Subcutaneous adipose tissue (tissue), 4 donors: Measurements from ENCODE around the gene TSSK3. TPM values are rescaled to one million over a fixed set of nuclear protein-coding genes. Genes with fewer than 3 reads are reported as not detected.

Experiments used
- CTCF ChIP-seq: fragments of 450-650 bp; IDR thresholded peaks from one replicate; pipeline ENCODE4 v1.5.1; 2016; ENCODE audit warnings: low read depth, mild to moderate bottlenecking, control low read depth, antibody characterized with exemption, moderate library complexity
- total RNA-seq, 4 donors: library from RNA; depleted of rRNA; stranded (reverse); fragments of >200 nt; gene quantifications; one replicate each; pipeline ENCODE4 v1.1.0, GENCODE V29; 2016

Gene TSSK3
- total RNA-seq, 4 donors from 2014 or later, result 0.51 to 2.9 (median 1.1) TPM; not detected in 1

GRCh38 chr1:32335535-32335789, 26.9 kb upstream of the TSSK3 start:
- TF ChIP-seq CTCF, result no peak

DNA sequence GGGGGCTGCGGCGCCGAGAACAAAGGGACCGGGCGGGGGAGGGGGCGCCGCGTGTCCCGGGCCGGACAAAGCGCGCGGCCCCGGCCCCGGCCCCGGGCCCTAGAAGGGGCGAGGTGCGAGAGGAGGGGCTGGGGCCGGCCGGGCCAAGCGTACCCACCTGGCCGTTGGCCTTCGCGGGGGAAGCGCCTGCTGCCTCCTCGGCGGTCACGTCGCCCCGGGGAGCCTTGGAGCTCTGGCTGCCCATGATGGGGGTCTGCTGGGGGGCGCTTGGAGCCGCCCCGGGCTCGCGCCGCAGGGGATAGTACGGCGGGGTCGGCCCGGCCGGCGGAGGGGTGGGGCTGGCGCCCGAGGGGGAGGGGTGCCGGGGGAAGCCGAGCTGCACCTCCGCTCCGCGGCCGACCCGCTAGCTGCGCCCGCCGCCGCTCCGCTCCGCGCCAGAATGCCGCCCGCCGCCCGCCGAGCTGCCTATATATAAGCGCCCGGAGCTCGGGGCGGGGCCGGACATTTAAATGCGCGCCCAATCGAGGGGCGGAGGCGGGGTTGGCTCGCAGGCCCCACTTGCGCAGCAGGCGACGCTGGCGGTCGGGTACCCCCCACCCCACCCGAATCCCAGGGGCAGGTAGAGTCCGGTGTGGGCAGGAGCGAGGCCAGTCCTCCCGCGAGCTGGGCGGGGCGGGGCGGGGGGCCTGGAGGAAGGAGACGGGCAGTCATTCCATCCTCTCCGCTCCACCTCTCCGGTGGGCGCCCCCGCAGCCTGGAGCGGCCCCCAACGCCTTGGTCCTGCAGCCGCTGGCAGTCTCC, 26.3 kb upstream of the TSSK3 start, which contains the start of gene MARCKSL1:
TSS of gene MARCKSL1 (minus strand) at position 444 of the 801 bp plus-strand sequence. CDS start at position 244, 200 bp downstream.
- no peak for TF ChIP-seq CTCF

GRCh38 chr1:32336591-32336932, 25.8 kb upstream of the TSSK3 start:
- no peak for TF ChIP-seq CTCF

- TF ChIP-seq CTCF, result no peak
These were observed 25.2 kb upstream of the TSSK3 start for GRCh38 chr1:32336963-32337675.

GRCh38 chr1:32337855-32338636, 24.3 kb upstream of the TSSK3 start:
- no peak for TF ChIP-seq CTCF

DNA sequence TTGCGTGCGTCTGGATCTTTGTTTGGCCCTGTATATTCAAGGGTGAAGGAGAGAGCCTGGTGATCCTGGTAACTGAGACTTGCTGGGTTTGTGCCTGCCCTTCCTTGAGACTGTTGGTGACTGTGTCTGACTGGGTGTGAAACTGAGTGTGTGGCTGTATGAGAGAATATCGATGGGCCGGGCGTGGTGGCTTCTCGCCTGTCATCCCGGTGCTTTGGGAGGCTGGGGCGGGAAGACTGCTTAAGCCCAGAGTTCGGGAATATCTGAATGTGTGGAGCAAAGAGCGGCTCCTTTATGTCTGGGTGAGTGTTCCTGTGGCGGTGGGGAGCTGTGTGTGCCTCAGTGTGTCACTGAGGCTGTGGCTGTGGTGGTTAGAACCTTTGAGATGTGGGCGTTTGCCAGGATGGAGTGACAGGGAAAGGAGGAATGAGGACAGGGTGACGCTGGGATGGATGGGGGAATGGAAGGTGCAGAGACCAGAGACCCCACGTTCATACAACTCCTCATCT, 23.6 kb upstream of the TSSK3 start:
- TF ChIP-seq CTCF, result no peak

DNA sequence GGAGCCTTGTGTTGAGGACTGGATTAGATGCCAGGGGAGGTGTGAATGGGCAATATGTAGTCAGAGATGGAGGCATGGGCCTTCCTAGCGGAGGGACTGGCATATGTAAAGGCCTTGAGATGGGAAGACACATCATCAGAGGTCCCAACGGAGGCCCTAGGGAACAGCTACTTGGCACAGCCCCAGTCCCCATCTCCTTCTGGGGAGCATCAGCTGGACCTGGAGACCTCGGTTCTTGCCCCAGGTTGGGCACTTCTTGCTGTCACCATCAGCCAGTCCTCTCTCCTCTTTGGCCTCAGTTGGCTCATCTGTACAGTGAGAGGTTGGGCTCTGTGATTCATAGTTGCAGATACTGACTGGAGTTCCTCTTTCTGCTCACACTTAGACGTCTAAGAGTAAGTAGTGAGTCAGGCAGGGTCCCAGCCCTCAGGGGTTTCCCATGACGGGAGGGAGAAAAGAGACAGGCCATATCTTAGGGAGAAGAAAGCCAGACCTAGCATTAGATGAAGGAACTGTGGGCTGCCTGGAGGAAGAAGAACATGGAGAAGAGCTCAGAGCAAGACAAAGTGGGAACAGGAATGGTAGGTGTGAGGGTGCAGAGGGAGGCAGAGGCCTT, 22.9 kb upstream of the TSSK3 start:
- TF ChIP-seq CTCF, result no peak
